Lower lobe of right lung (tissue), 2 donors: ENCODE measurements around the gene MLLT10. TPM values are rescaled to one million over a fixed set of nuclear protein-coding genes. Genes with fewer than 3 reads are reported as not detected.

ENCODE experiments used
- ATAC-seq, 2 donors: fragments of 200-7000 bp; cut with Tn5 transposase; one replicate each; pipeline ENCODE4 v1.9.1; 2020 to 2022; ENCODE audit warnings: mild to moderate bottlenecking in 2 of 2, moderate library complexity in 2 of 2
- DNase-seq: peaks from one replicate; pipeline ENCODE4 v3.0.0-alpha.2; 2020
- H3K27ac ChIP-seq: fragments of 200-600 bp; one replicate; pipeline ENCODE4 v1.8.0; 2022
- H3K27me3 ChIP-seq: fragments of 200-600 bp; one replicate; pipeline ENCODE4 v1.8.0; 2022; ENCODE audit warnings: low read depth
- H3K36me3 ChIP-seq: fragments of 200-600 bp; one replicate; pipeline ENCODE4 v1.8.0; 2022; ENCODE audit warnings: mild to moderate bottlenecking
- H3K4me1 ChIP-seq: fragments of 200-600 bp; one replicate; pipeline ENCODE4 v1.8.0; 2022
- H3K4me3 ChIP-seq: fragments of 200-600 bp; one replicate; pipeline ENCODE4 v1.8.0; 2022; ENCODE audit warnings: mild to moderate bottlenecking
- H3K9me3 ChIP-seq: fragments of 200-600 bp; one replicate; pipeline ENCODE4 v1.8.0; 2022
- intact Hi-C: fragments of 100-400 bp; cut with DNase I; formaldehyde crosslinking; loops from one replicate; pipeline ENCODE4 v1.11.0; 2022
- total RNA-seq: library from RNA; stranded (reverse); fragmentation: NEBNext Ultra II Directional; extraction: Animal tissue kit (Norgen Biotek cat#: 25700); gene quantifications from one replicate; pipeline ENCODE4 v1.2.1, GENCODE V29; 2021
- TF ChIP-seq, protein P1 (sequence below): fragments of 200-600 bp; IDR thresholded peaks from one replicate; pipeline ENCODE4 v1.8.0; 2022; ENCODE audit warnings: antibody characterized with exemption, mild to moderate bottlenecking
- donor health status: DM: no; HTN: yes; CAD: no; lungs with severe emphysema.

The MLLT10 gene
- total RNA-seq, 1 donor from 2014 or later: 48.8 TPM

DNA sequence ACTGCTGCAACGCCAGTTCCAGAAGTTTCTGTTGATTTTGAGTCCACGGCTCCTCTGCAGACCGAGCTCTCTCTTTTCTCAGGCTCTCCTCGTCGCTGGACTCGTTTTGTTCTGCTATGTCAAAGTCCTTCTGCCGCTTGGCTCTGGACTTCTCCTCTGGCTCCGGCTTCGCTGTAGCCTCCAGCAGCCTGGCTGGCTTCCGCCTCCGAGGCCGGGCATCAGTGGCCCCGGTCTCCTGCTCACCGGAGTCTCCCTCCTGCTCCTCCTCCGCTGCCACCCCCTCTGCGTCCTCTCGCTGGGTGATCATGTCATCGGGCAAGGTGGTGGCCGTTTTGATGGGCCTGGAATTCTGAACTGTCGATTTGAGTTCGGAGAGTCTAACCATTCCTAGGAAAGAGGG lies 225.2 kb downstream of the MLLT10 start:
- H3K4me3 ChIP-seq: no peak overlapping the region
- intact Hi-C loops: no loop called here
- DNase-seq: no peak
- H3K4me1 ChIP-seq: no peaks in the 10 kb centered on the region
- no peak for ATAC-seq
- TF ChIP-seq, protein P1, sequence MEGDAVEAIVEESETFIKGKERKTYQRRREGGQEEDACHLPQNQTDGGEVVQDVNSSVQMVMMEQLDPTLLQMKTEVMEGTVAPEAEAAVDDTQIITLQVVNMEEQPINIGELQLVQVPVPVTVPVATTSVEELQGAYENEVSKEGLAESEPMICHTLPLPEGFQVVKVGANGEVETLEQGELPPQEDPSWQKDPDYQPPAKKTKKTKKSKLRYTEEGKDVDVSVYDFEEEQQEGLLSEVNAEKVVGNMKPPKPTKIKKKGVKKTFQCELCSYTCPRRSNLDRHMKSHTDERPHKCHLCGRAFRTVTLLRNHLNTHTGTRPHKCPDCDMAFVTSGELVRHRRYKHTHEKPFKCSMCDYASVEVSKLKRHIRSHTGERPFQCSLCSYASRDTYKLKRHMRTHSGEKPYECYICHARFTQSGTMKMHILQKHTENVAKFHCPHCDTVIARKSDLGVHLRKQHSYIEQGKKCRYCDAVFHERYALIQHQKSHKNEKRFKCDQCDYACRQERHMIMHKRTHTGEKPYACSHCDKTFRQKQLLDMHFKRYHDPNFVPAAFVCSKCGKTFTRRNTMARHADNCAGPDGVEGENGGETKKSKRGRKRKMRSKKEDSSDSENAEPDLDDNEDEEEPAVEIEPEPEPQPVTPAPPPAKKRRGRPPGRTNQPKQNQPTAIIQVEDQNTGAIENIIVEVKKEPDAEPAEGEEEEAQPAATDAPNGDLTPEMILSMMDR: no peak
- no peaks in the 10 kb centered on the region for H3K9me3 ChIP-seq
- no peaks in the 10 kb centered on the region for H3K27me3 ChIP-seq
- H3K36me3 ChIP-seq: peaks cover 36% of the 10 kb centered on the region
- H3K27ac ChIP-seq: no peak overlapping the region

- H3K9me3 ChIP-seq: no peaks in the 10 kb centered on the region
- TF ChIP-seq, protein P1: no peak
- intact Hi-C loops: no loop called here
- no peak for DNase-seq
- H3K36me3 ChIP-seq: peaks cover 25% of the 10 kb centered on the region
- H3K27ac ChIP-seq: no peak overlapping the region
- ATAC-seq: no peak
- H3K4me3 ChIP-seq: no peak overlapping the region
- no peaks in the 10 kb centered on the region for H3K4me1 ChIP-seq
- no peaks in the 10 kb centered on the region for H3K27me3 ChIP-seq
Measured at GRCh38 chr10:21760332-21760731, 226.3 kb downstream of the MLLT10 start.

DNA sequence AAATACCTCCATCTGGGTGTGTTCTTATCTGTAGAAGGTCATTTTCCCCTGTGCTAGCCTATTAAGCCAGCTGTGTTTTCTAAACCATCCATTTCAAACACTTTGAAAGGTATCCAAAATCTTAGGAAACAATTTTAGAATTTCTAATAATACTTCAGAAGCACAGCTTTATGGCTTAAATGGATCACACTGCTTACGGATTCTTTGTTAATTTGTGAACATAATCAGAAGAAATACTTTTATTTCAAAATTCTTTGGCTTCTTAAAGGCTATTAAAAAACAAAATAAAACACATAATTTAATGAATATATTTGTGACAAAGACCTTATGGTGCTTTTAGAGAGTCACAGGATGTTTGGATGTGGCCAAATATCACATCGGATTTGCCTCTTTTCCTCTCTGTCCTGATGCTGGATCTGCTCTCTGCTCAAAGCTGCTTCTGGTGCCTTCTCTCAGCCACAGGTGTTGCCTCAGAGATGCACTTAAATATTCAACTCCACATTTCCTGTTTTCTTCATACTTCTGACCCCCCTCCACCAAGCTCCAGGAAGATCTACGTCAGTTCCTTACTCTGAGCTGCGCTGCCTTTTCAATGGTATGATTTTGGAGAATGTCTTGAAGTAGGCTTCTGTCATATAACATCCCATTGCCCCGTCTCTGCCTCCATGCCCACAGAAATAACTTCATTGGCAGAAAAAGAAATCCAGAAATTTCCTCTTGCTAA lies 230.6 kb downstream of the MLLT10 start:
- intact Hi-C loops: no loop called here

DNA sequence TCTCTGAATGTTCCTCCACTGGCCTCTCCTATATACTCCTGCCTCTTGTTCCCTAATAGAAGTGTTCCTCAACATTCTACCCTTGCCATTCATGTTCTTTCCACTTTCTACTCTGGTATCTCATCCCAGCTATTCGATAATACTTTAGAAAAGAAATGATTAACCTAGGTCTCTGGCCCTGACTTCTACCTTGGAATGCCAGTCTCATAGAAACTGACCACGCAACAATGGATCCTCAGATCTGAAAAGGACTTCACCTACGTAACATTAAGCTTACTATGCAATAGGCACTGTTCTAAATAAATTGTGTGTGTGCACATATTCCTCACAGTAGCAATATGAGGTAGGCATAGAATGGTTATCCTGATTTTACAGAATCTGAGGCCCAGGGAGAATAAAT lies 235.0 kb downstream of the MLLT10 start:
- DNase-seq: no peak
- TF ChIP-seq, protein P1: no peak
- no peak overlapping the region for H3K4me3 ChIP-seq

More for the DNA sequence above, 230.6 kb downstream of the MLLT10 start:
- Histone ChIP-seq H3K27me3 (no peaks in the 10 kb centered on the region), H3K36me3 (no peaks in the 10 kb centered on the region), H3K9me3 (no peaks in the 10 kb centered on the region), H3K4me1 (no peaks in the 10 kb centered on the region), H3K4me3 (no peak overlapping the region), H3K27ac (no peak overlapping the region)
- DNase-seq: no peak
- TF ChIP-seq, protein P1: no peak
- no peak for ATAC-seq

DNA sequence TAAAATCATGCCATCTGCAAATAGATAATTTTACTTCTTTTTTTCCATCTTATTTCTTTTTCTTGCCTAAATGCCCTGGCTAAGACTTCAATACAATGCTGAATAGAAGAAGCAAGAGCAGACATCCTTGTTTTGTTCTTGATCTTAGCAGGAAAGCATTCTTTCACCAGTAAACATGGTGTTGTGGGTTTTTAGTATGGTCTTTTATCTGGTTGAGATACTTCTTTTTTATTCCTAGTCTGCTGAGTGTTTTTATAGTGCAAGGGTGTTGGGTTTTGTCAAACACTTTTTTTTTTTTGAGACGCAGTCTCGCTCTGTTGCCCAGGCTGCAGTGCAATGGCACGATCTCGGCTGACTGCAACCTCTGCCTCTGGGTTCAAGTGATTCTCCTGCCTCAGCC lies 237.2 kb downstream of the MLLT10 start:
- Histone ChIP-seq H3K9me3 (no peaks in the 10 kb centered on the region), H3K27me3 (no peaks in the 10 kb centered on the region), H3K36me3 (no peaks in the 10 kb centered on the region), H3K4me1 (no peaks in the 10 kb centered on the region), H3K27ac (no peak overlapping the region), H3K4me3 (no peak overlapping the region)
- ATAC-seq: no peak
- TF ChIP-seq, protein P1: no peak
- no peak for DNase-seq
- intact Hi-C loops: no loop called here

More for the DNA sequence above, 235.0 kb downstream of the MLLT10 start:
- no peaks in the 10 kb centered on the region for H3K9me3 ChIP-seq
- no peaks in the 10 kb centered on the region for H3K4me1 ChIP-seq
- H3K27me3 ChIP-seq: no peaks in the 10 kb centered on the region
- H3K36me3 ChIP-seq: no peaks in the 10 kb centered on the region
- ATAC-seq: no peak
- intact Hi-C loops: no loop called here
- no peak overlapping the region for H3K27ac ChIP-seq
